Endothelial cell of umbilical vein (primary cell): ENCODE results near the gene CCDC7. TPM values are rescaled to one million over a fixed set of nuclear protein-coding genes. Genes with fewer than 3 reads are reported as not detected.
"Not testable (repeated sequence)": the region's sequence is repeated elsewhere in the genome, so short reads cannot be mapped to it uniquely, and the experiment has no call there.

Experiments
- BruUV-seq: library from RNA; stranded (reverse); fragments of 400-500 nt; replicated peaks from 2 replicates; lab custom pipeline; 2021; lab: Mats Ljungman, UMichigan
- CTCF ChIA-PET: fragments of 300-600, 350-600 bp; sonication (Branson Sonifier 250); formaldehyde crosslinking; loops from one replicate; lab custom pipeline; 2021; ENCODE audit warnings: antibody characterized with exemption, inconsistent platforms; lab: Charles Lee
- POLR2A ChIA-PET: fragments of 300-600, 350-600 bp; sonication (Branson Sonifier 250); formaldehyde crosslinking; loops from one replicate; lab custom pipeline; 2021; ENCODE audit warnings: antibody characterized with exemption, inconsistent platforms; lab: Charles Lee
- DNase-seq: peaks from one replicate; pipeline ENCODE4 v3.0.0-alpha.2; 2011; ENCODE audit warnings: low read depth, low spot score
- FAIRE-seq: peaks from 2 replicates; lab custom pipeline; 2011; peaks lifted over from hg19 to GRCh38; lab: Jason Lieb, UNC
- H2AFZ ChIP-seq: 2 replicates; pipeline ENCODE4 v1.6.0; 2012; ENCODE audit warnings: low read depth, low read length, control low read depth, inconsistent platforms
- H3K27ac ChIP-seq: 2 replicates; pipeline ENCODE4 v1.5.1; 2011; ENCODE audit warnings: low read depth, mild to moderate bottlenecking, control low read depth, low read length, moderate library complexity; ENCODE audit not compliant: insufficient read depth
- H3K27me3 ChIP-seq, 2 experiments: 2 replicates each; pipeline versions ENCODE4 v1.6.0 to v1.6.1; 2011; ENCODE audit warnings: low read length in 2 of 2, mixed read lengths in 1 of 2; ENCODE audit not compliant: control insufficient read depth in 2 of 2, insufficient read depth in 2 of 2
- H3K36me3 ChIP-seq, 2 experiments: 2 replicates in 1 of 2; 3 replicates in 1 of 2; pipeline ENCODE4 v1.5.1; 2011; ENCODE audit warnings: low read length in 2 of 2, mild to moderate bottlenecking in 1 of 2, moderate library complexity in 1 of 2; ENCODE audit not compliant: control insufficient read depth in 2 of 2, insufficient read depth in 2 of 2; ENCODE audit errors: extremely low read depth in 1 of 2
- H3K4me1 ChIP-seq: 3 replicates; pipeline ENCODE4 v1.5.1; 2011; ENCODE audit warnings: mild to moderate bottlenecking, low read length; ENCODE audit not compliant: control insufficient read depth, insufficient read depth; ENCODE audit errors: extremely low read depth
- H3K4me2 ChIP-seq: 2 replicates; pipeline ENCODE4 v1.6.1; 2011; ENCODE audit warnings: low read length, control low read depth, mixed read lengths; ENCODE audit not compliant: insufficient read depth
- H3K4me3 ChIP-seq, 3 experiments: fragments of 200-600 bp in 1 of 3; sonication (generic), shearing (Covaris generic) in 1 of 3; replicated peaks in 1 of 3; 2 replicates each; pipeline ENCODE4 v1.5.1; 2011 to 2016; ENCODE audit warnings: control low read depth in 3 of 3, low read length in 3 of 3, mild to moderate bottlenecking in 2 of 3, inconsistent platforms in 1 of 3, low read depth in 1 of 3, moderate library complexity in 1 of 3; ENCODE audit not compliant: insufficient read depth in 1 of 3
- H3K79me2 ChIP-seq: 2 replicates; pipeline ENCODE4 v1.6.0; 2012; ENCODE audit warnings: low read length, inconsistent platforms; ENCODE audit not compliant: control insufficient read depth, insufficient read depth
- H3K9ac ChIP-seq: replicated peaks from 2 replicates; pipeline ENCODE3; 2011; ENCODE audit warnings: low read length, control low read depth; ENCODE audit not compliant: insufficient read depth; ENCODE audit errors: extremely low read depth
- H3K9me1 ChIP-seq: replicated peaks from 3 replicates; pipeline ENCODE4 v1.6.0; 2011; ENCODE audit warnings: mild to moderate bottlenecking, low read length; ENCODE audit not compliant: control insufficient read depth, insufficient read depth; ENCODE audit errors: extremely low read depth
- H3K9me3 ChIP-seq: replicated peaks from 2 replicates; pipeline ENCODE4 v1.5.1; 2012; ENCODE audit warnings: low read length, inconsistent platforms; ENCODE audit not compliant: control insufficient read depth, insufficient read depth
- H4K20me1 ChIP-seq: replicated peaks from 2 replicates; pipeline ENCODE3; 2011; ENCODE audit warnings: mild to moderate bottlenecking, low read length; ENCODE audit not compliant: control insufficient read depth, insufficient read depth; ENCODE audit errors: extremely low read depth
- MAX ChIP-seq: IDR thresholded peaks from 2 replicates; pipeline ENCODE4 v1.6.1; 2011; ENCODE audit not compliant: insufficient read depth, insufficient read length
- MYC ChIP-seq: IDR thresholded peaks from one replicate; pipeline ENCODE4 v1.6.1; 2011; ENCODE audit warnings: mild to moderate bottlenecking, low read depth, low read length
- POLR2AphosphoS5 ChIP-seq: IDR thresholded peaks from 2 replicates; pipeline ENCODE4 v1.6.1; 2012; ENCODE audit warnings: low read depth, mild to moderate bottlenecking, control low read depth, low read length, moderate library complexity; ENCODE audit not compliant: insufficient read depth
- dilution Hi-C: fragments of 300-500 bp; cut with MboI; formaldehyde crosslinking; loops from one replicate; pipeline ENCODE4 v1.15.0; 2019; ENCODE audit warnings: low sequenced_read_pairs; ENCODE audit not compliant: extremely low pct_ligation_motif_present
- intact Hi-C: fragments of 100-400 bp; cut with micrococcal nuclease; formaldehyde crosslinking; loops from one replicate; pipeline ENCODE4 v1.10.0; 2022
- polyA plus RNA-seq, 4 experiments: library from polyadenylated mRNA; depleted of rRNA in 3 of 4; stranded (reverse) in 3 of 4; unstranded in 1 of 4; fragments of >200 nt; gene quantifications; 2 replicates each; pipeline versions ENCODE4 v1.2.1 to v1.2.3, GENCODE V29; 2011 to 2012; ENCODE audit warnings: missing spikeins in 1 of 4
- total RNA-seq: library from RNA; stranded (reverse); gene quantifications from 2 replicates; pipeline ENCODE4 v1.2.3, GENCODE V29; 2021

Gene CCDC7
- total and polyA plus RNA-seq, 2 donors (not counting 3 experiments of a cell fraction or from before 2014, with no cell fraction given), result 0.35 to 8.2 TPM

- Histone ChIP-seq H3K9ac (no peak overlapping the region), H3K79me2 (no peaks in the 10 kb centered on the region), H3K4me1 (no peaks in the 10 kb centered on the region), H3K36me3 (no peaks in the 10 kb centered on the region), H3K4me3 (no peak overlapping the region), H2AFZ (no peak overlapping the region), H3K27ac (no peak overlapping the region), H4K20me1 (no peaks in the 10 kb centered on the region), H3K9me3 (no peaks in the 10 kb centered on the region), H3K9me1 (no peaks in the 10 kb centered on the region), H3K4me2 (no peak overlapping the region), H3K27me3 (no peaks in the 10 kb centered on the region)
- no TSS peak for BruUV-seq
- FAIRE-seq (no peak), DNase-seq (no peak)
- ChIA-PET POLR2A (no interaction called here), CTCF (no interaction called here)
- intact Hi-C loops (no loop called here), dilution Hi-C loops (no loop called here)
- TF ChIP-seq MYC (no peak), POLR2AphosphoS5 (no peak), MAX (no peak)
Observed at GRCh38 chr10:32693441-32693979, 247.6 kb downstream of the CCDC7 start.

GRCh38 chr10:32699683-32700082 is 253.7 kb downstream of the CCDC7 start:
- H3K27me3 ChIP-seq, CTCF ChIA-PET, BruUV-seq, H3K9ac ChIP-seq, H3K4me2 ChIP-seq, POLR2A ChIA-PET, H4K20me1 ChIP-seq, H3K36me3 ChIP-seq, H3K4me3 ChIP-seq, intact Hi-C loops, dilution Hi-C loops, H3K9me1 ChIP-seq, H3K9me3 ChIP-seq, FAIRE-seq, H3K79me2 ChIP-seq, H2AFZ ChIP-seq, H3K27ac ChIP-seq, H3K4me1 ChIP-seq, DNase-seq: not testable (repeated sequence)
